ENCODE data around the gene CSAD.

Gene CSAD

DNA sequence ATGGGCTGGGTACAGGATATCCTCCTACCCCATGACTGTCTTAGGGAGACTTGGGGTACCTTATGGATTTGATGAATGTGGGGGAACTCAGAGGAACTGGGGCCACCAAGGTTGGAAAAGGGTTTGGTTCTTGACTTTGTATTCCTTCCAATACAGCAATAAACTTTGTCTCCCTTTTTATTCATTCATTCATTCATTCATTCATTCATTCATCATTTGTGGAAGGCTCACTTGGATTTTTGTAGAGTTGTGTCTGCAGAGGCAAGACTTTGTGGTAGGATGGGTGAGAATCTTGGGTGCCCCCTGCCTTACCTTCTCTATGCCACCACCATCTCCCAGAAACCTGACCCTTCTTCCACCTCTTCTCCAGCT lies 56.4 kb downstream of the CSAD start:
- H3K4me3 ChIP-seq (replicated peaks; ENCODE audit: low read depth, low read length), result no peak overlapping the region
- no peak for TF ChIP-seq CTCF (IDR thresholded peaks at IDR 0.05; ENCODE audit: low read length, missing control alignments)
- no peak for DNase-seq (ENCODE audit: low read depth)

- DNase-seq (ENCODE audit: low read depth), result peak; percentile 14
- H3K4me3 ChIP-seq (replicated peaks; ENCODE audit: low read depth, low read length), result no peak overlapping the region
- TF ChIP-seq CTCF (IDR thresholded peaks at IDR 0.05; ENCODE audit: low read length, missing control alignments), result no peak
Observed at GRCh38 chr12:53123578-53124351, 57.0 kb downstream of the CSAD start.

GRCh38 chr12:53122961-53123468 lies 57.7 kb downstream of the CSAD start:
- H3K4me3 ChIP-seq (replicated peaks; ENCODE audit: low read depth, low read length), result no peak overlapping the region
- TF ChIP-seq CTCF (IDR thresholded peaks at IDR 0.05; ENCODE audit: low read length, missing control alignments), result no peak
- DNase-seq (ENCODE audit: low read depth), result peak; percentile 65

- DNase-seq (ENCODE audit: low read depth), result no peak
- no peak overlapping the region for H3K4me3 ChIP-seq (replicated peaks; ENCODE audit: low read depth, low read length)
- no peak for TF ChIP-seq CTCF (IDR thresholded peaks at IDR 0.05; ENCODE audit: low read length, missing control alignments)
Observed at GRCh38 chr12:53120685-53121525, 59.8 kb downstream of the CSAD start.

- DNase-seq (ENCODE audit: low read depth), result no peak
- H3K4me3 ChIP-seq (replicated peaks; ENCODE audit: low read depth, low read length), result no peak overlapping the region
- no peak for TF ChIP-seq CTCF (IDR thresholded peaks at IDR 0.05; ENCODE audit: low read length, missing control alignments)
Observed at GRCh38 chr12:53118751-53119300, 61.9 kb downstream of the CSAD start.

- TF ChIP-seq CTCF (IDR thresholded peaks at IDR 0.05; ENCODE audit: low read length, missing control alignments), result no peak
- DNase-seq (ENCODE audit: low read depth), result no peak
- H3K4me3 ChIP-seq (replicated peaks; ENCODE audit: low read depth, low read length), result no peak overlapping the region
Observed at GRCh38 chr12:53115891-53116648, 64.7 kb downstream of the CSAD start.

Data from fibroblast of pulmonary artery (primary cell).